Astrocyte (in vitro differentiated cells and primary cell): Measurements from ENCODE around the gene CSF2RB.

ENCODE experiments used
- CTCF ChIP-seq: IDR thresholded peaks from 2 replicates; pipeline ENCODE4 v1.5.1; 2011; ENCODE audit warnings: low read depth, mild to moderate bottlenecking, inconsistent platforms, low read length, moderate library complexity; ENCODE audit not compliant: insufficient read depth
- EZH2 ChIP-seq: IDR thresholded peaks from 2 replicates; pipeline ENCODE4 v1.6.1; 2012; ENCODE audit warnings: mild to moderate bottlenecking, low read length, inconsistent platforms; ENCODE audit not compliant: insufficient read depth

- TF ChIP-seq CTCF (no peak), EZH2 (no peak)
Observed at GRCh38 chr22:36979016-36979910, 65.8 kb downstream of the CSF2RB start.
